Measurements from ENCODE around the gene KIF20B.

The KIF20B gene

DNA sequence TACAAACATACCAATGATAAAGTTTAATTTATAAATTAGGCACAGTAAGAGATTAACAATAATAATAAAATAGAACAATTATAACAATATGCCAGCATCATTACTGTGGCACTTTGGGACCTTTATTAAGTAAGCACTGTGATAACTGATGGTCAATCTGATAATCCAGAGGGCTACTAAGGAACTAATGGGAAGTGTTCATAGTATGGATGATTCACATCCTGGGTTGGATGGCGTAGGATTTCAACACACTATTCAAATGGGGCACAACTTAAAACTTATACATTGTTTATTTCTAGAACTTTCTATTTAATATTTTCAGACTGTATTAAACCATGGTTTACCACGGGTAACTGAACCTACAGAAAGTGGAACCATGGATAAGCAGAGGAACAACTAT, 90.8 kb downstream of the KIF20B start:
- no peak for TF ChIP-seq CTCF (IDR thresholded peaks at IDR 0.05; ENCODE audit: low read depth, low read length, missing control alignments)
- no peak for DNase-seq (ENCODE audit: low read depth)
- no peak overlapping the region for H3K4me3 ChIP-seq (ENCODE audit: low read depth, low read length)

DNA sequence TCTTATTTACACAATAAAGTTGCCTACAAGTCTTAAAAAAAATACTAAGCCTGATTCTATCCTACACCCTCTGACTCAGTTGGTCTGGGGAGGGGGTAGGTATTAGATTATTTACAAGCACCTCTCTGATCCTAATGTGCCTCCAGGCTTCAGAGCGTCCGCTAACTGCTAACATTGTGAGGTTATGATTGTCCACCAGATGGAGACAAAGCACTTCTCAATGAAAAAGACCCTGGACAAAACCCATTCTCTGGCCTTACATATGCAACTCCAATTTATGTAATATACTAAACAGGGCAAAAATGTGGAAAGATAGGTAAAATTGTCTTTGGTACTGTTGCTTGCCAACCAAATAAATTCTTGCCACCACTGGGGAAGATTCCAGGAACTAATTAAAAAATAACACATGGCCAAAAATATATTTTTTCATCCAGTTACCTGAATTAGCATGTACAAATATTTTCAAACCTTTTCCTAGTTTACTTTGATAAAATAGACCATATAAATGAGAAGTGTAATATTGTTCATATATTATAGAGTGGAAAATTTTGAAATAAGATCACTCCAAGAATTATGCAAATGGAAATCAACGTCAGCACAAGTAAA, 92.4 kb downstream of the KIF20B start:
- TF ChIP-seq CTCF (IDR thresholded peaks at IDR 0.05; ENCODE audit: low read depth, low read length, missing control alignments): peak; percentile 73
- no peak overlapping the region for H3K4me3 ChIP-seq (ENCODE audit: low read depth, low read length)
- DNase-seq (ENCODE audit: low read depth): peak; percentile 40

DNA sequence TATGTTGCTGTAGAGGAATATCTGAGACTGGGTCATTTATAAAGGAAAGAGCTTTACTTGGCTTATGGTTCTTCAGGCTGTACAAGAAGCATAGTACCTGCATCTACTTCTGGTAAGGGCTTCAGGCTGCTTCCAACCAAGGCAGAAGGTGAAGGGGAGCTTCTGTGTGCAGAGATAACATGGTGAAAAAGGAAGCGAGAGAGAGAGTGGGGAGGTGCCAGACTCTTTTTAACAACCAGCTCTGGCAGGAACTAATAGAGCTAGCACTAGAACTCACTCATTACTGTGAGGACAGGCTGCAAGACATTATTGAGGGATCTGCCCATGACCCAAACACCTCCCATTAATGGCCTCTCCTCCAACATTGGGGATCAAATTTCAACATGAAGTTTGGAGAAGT, 94.5 kb downstream of the KIF20B start:
- H3K4me3 ChIP-seq (ENCODE audit: low read depth, low read length): no peak overlapping the region
- TF ChIP-seq CTCF (IDR thresholded peaks at IDR 0.05; ENCODE audit: low read depth, low read length, missing control alignments): no peak
- DNase-seq (ENCODE audit: low read depth): no peak

- no peak for TF ChIP-seq CTCF (IDR thresholded peaks at IDR 0.05; ENCODE audit: low read depth, low read length, missing control alignments)
- DNase-seq (ENCODE audit: low read depth): no peak
- no peak overlapping the region for H3K4me3 ChIP-seq (ENCODE audit: low read depth, low read length)
Observed at GRCh38 chr10:89798092-89798491, 96.7 kb downstream of the KIF20B start.

DNA sequence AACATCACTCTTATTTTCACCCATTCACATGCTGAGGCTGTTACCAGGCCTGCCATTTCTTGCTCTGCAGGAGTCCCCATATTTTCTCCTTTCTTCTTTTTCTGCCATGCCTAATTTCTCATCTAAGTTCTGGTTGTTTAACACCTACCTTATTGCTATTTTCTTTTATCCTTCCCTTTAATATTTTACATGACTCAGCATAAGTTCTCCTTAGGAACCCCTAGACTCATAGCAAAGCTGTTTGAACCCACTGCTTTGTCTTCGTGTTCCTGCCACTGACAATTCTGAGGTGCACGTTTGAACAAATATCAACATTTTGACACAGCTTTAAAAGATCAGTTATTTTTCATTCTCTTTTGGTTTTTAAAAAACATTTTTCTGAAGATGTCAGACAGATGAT, 98.2 kb downstream of the KIF20B start:
- DNase-seq (ENCODE audit: low read depth): no peak
- no peak for TF ChIP-seq CTCF (IDR thresholded peaks at IDR 0.05; ENCODE audit: low read depth, low read length, missing control alignments)
- H3K4me3 ChIP-seq (ENCODE audit: low read depth, low read length): no peak overlapping the region

GRCh38 chr10:89805599-89806013, 104.2 kb downstream of the KIF20B start:
- no peak overlapping the region for H3K4me3 ChIP-seq (ENCODE audit: low read depth, low read length)
- no peak for TF ChIP-seq CTCF (IDR thresholded peaks at IDR 0.05; ENCODE audit: low read depth, low read length, missing control alignments)
- peak; percentile 22 for DNase-seq (ENCODE audit: low read depth)

- DNase-seq (ENCODE audit: low read depth): no peak
- no peak for TF ChIP-seq CTCF (IDR thresholded peaks at IDR 0.05; ENCODE audit: low read depth, low read length, missing control alignments)
- no peak overlapping the region for H3K4me3 ChIP-seq (ENCODE audit: low read depth, low read length)
Observed at GRCh38 chr10:89808842-89809241, 107.5 kb downstream of the KIF20B start.
